ENCODE measurements around the gene PRSS56. TPM values are rescaled to one million over a fixed set of nuclear protein-coding genes. Genes with fewer than 3 reads are reported as not detected.

PRSS56 gene
- total RNA-seq, 2 experiments from 2014 or later = not detected

DNA sequence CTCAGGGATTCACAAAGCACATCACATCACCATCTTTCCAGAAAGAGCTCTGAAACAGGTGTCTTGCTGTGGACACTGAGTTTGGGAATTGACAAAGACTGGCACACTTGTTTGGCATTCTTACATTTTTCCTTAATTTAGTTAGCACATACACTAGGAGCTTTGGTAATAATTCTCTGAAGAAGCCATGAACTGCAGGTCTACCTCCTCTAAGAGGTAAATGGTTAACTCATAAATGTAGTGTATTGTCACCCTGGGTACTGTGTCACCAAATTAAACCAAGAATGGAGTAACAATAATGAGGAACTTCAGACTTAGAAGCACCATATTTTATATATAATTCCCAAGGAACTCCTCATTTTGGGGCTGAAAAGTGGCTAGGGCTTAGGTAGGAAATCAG, 52.9 kb downstream of the PRSS56 start:
- POLR2A ChIA-PET = no interaction called here
- Mint-ChIP-seq H3K9me3 (no peaks in the 10 kb centered on the region), H3K4me1 (peaks cover under 1% of the 10 kb centered on the region), H3K27me3 (no peaks in the 10 kb centered on the region), H3K4me3 (no peak overlapping the region), H3K27ac (no peak overlapping the region), H3K36me3 (ENCODE audit: low read depth) (peaks cover 45% of the 10 kb centered on the region)
- no peak for DNase-seq
- CTCF ChIA-PET = no interaction called here

DNA sequence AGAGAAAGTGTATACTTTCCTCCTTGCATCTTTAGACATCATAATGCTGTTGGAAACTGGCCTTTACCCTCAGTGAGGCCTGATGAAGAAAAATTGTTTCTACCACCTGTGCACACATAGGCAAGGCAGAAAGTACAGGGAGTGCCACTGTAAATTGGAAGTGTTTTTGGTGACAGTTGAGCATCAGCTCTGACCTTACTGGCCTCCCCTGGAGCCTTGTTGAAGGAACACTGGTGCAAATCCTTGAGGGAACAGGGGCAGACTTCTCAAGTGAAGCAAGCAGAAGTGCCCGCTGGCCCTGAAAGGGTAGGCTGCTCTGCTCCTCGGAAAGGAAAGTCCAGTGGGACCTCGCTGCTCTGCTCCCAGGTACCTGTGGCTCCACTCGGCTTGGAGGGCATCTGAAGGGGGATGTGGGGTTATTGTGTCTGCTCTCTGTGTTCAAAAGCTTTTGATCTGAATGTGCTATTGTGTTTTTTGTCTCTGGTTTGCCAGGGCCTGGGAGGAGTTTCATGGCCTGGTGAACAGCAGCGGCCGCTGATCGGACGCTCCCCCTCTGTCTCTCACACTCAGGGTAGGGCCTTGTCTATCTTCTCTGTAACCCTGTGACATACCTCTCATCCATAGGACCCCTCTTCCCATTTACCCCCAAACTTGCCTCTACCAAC, 53.7 kb downstream of the PRSS56 start:
- no peak for DNase-seq
- no peak overlapping the region for H3K27ac Mint-ChIP-seq
- ChIA-PET POLR2A (no interaction called here), CTCF (no interaction called here)
- no peaks in the 10 kb centered on the region for H3K9me3 Mint-ChIP-seq
- H3K36me3 Mint-ChIP-seq (ENCODE audit: low read depth) = peaks cover 37% of the 10 kb centered on the region
- H3K4me3 Mint-ChIP-seq = no peak overlapping the region
- no peaks in the 10 kb centered on the region for H3K27me3 Mint-ChIP-seq
- H3K4me1 Mint-ChIP-seq = no peaks in the 10 kb centered on the region

DNA sequence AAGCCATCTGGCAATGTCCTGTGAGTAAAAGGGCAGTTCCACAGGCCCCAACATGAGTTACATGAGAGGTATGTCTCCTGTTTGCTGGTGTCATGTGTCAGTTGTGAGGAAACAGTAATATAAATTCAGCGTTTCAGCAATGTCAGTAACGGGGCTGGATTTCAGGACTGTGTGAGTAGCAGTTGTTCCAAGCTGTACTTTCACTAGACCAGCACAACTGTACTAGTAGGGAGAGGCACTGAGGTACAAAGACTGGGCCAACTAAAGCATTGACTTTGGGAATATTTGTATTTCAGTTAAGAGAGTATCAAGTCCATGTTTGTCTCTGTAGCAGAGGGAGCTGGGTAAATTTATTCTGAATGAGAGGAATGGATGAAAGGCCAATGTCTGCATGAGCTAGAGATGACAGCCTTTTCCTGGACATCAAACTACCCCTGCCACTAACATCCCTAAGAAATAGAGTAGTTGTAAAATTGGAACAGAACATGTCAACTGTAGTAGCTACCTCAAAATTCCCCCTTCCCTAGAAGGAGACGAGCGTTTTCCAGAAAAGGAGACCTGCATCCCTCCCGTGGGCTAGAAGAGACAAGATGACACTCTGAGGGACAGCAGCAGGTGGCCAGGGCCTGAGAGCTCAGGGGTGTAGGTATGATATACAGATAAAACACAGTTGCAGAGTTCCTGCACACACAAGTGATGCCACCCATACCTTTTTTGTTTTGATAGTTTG, 54.7 kb downstream of the PRSS56 start:
- Mint-ChIP-seq H3K4me1 (peaks cover 2% of the 10 kb centered on the region), H3K36me3 (ENCODE audit: low read depth) (peaks cover 28% of the 10 kb centered on the region), H3K27me3 (no peaks in the 10 kb centered on the region), H3K27ac (no peak overlapping the region), H3K9me3 (no peaks in the 10 kb centered on the region), H3K4me3 (no peak overlapping the region)
- ChIA-PET POLR2A (no interaction called here), CTCF (no interaction called here)
- DNase-seq = no peak

Other genes with a start within 250 kb of the PRSS56 start
- gene ALPP, start 141.6 kb upstream of the PRSS56 start, total RNA-seq = not detected
- not detected for gene ALPG, start 113.5 kb upstream of the PRSS56 start, total RNA-seq
- not detected for gene ALPI, start 64.2 kb upstream of the PRSS56 start, total RNA-seq
- not detected for gene ECEL1, start 32.6 kb upstream of the PRSS56 start, total RNA-seq
- not detected for gene CHRND, start 5.8 kb downstream of the PRSS56 start, total RNA-seq
- gene CHRNG, start 19.3 kb downstream of the PRSS56 start, total RNA-seq = not detected
- 1 to 10 TPM; 7.8 to 7.9 TPM for gene TIGD1, start 30.2 kb downstream of the PRSS56 start, total RNA-seq
- 10 to 100 TPM; 72.8 to 74.6 TPM for gene EIF4E2, start 30.3 kb downstream of the PRSS56 start, total RNA-seq
- 1 to 10 TPM; 2.0 to 2.7 TPM for gene EFHD1, start 113.2 kb downstream of the PRSS56 start, total RNA-seq
- gene GIGYF2, start 176.9 kb downstream of the PRSS56 start, total RNA-seq = 10 to 100 TPM; 56.5 to 59.9 TPM